Neuronal stem cell (in vitro differentiated cells): ENCODE results near the gene DKKL1.
A peak's percentile ranks its signal among the peaks of the same experiment; 100 is the strongest.

Experiments used
- DNase-seq: peaks from one replicate; pipeline ENCODE4 v3.0.0-alpha.2; 2013; ENCODE audit warnings: low spot score
- H2AFZ ChIP-seq: one replicate; pipeline ENCODE4 v1.6.1; 2013; ENCODE audit warnings: mild to moderate bottlenecking, low read length, inconsistent platforms
- H2AK5ac ChIP-seq: 2 replicates; pipeline ENCODE4 v1.6.1; 2013; ENCODE audit warnings: low read depth, mild to moderate bottlenecking, inconsistent platforms, low read length, moderate library complexity, mixed read lengths
- H2BK120ac ChIP-seq: 2 replicates; pipeline ENCODE4 v1.6.1; 2013; ENCODE audit warnings: low read depth, mild to moderate bottlenecking, inconsistent platforms, low read length, moderate library complexity, mixed read lengths
- H2BK12ac ChIP-seq: one replicate; pipeline ENCODE4 v1.6.1; 2013; ENCODE audit warnings: low read length, inconsistent platforms
- H2BK15ac ChIP-seq: 2 replicates; pipeline ENCODE4 v1.6.1; 2013; ENCODE audit warnings: mild to moderate bottlenecking, low read length, inconsistent platforms, mixed read lengths
- H2BK5ac ChIP-seq: one replicate; pipeline ENCODE4 v1.6.1; 2013; ENCODE audit warnings: inconsistent platforms, mild to moderate bottlenecking, low read length, moderate library complexity
- H3K14ac ChIP-seq: one replicate; pipeline ENCODE4 v1.6.1; 2013; ENCODE audit warnings: low read length, inconsistent platforms
- H3K18ac ChIP-seq: 2 replicates; pipeline ENCODE4 v1.6.1; 2013; ENCODE audit warnings: low read length, inconsistent platforms
- H3K23ac ChIP-seq: 2 replicates; pipeline ENCODE4 v1.6.1; 2013; ENCODE audit warnings: low read depth, mild to moderate bottlenecking, mixed read lengths, low read length, inconsistent platforms; ENCODE audit not compliant: poor library complexity
- H3K27ac ChIP-seq: replicated peaks from 3 replicates; pipeline ENCODE4 v1.5.1; 2013; ENCODE audit warnings: low read length, inconsistent platforms
- H3K27me3 ChIP-seq, 3 experiments: 2 replicates each; pipeline ENCODE4 v1.6.1; 2013; ENCODE audit warnings: low read length in 3 of 3, mild to moderate bottlenecking in 2 of 3, inconsistent platforms in 1 of 3, low read depth in 1 of 3, mixed read lengths in 1 of 3, moderate library complexity in 1 of 3; ENCODE audit not compliant: control insufficient read depth in 3 of 3, insufficient read depth in 3 of 3
- H3K36me3 ChIP-seq, 2 donors: replicated peaks in 1 of 2; 2 replicates each; pipeline ENCODE4 v1.6.1; 2013; ENCODE audit warnings: low read length in 2 of 2; ENCODE audit not compliant: control insufficient read depth in 2 of 2, insufficient read depth in 2 of 2
- H3K4ac ChIP-seq: 2 replicates; pipeline ENCODE4 v1.6.1; 2013; ENCODE audit warnings: inconsistent platforms, mild to moderate bottlenecking, low read length, moderate library complexity
- H3K4me1 ChIP-seq, 2 donors: 1 replicate in 1 of 2; 2 replicates in 1 of 2; pipeline ENCODE4 v1.6.1; 2013; ENCODE audit warnings: low read length in 2 of 2, low read depth in 1 of 2; ENCODE audit not compliant: control insufficient read depth in 2 of 2, insufficient read depth in 1 of 2
- H3K4me2 ChIP-seq: one replicate; pipeline ENCODE4 v1.6.1; 2013; ENCODE audit warnings: mild to moderate bottlenecking, low read length, inconsistent platforms; ENCODE audit not compliant: insufficient read depth, poor library complexity, severe bottlenecking
- H3K4me3 ChIP-seq, 2 donors: 2 replicates each; pipeline ENCODE4 v1.5.1; 2013; ENCODE audit warnings: low read length in 2 of 2, mild to moderate bottlenecking in 2 of 2, inconsistent platforms in 1 of 2, moderate library complexity in 1 of 2
- H3K79me1 ChIP-seq: one replicate; pipeline ENCODE4 v1.6.1; 2013; ENCODE audit warnings: low read depth, mild to moderate bottlenecking, inconsistent platforms, low read length, moderate library complexity
- H3K9ac ChIP-seq: one replicate; pipeline ENCODE4 v1.6.1; 2013; ENCODE audit warnings: mild to moderate bottlenecking, low read depth, low read length, inconsistent platforms; ENCODE audit not compliant: poor library complexity
- H3K9me3 ChIP-seq, 2 donors: replicated peaks in 1 of 2; 2 replicates each; pipeline versions ENCODE3 to v1.6.1; 2013; ENCODE audit warnings: low read length in 2 of 2, mild to moderate bottlenecking in 2 of 2, inconsistent platforms in 1 of 2, low read depth in 1 of 2, mixed read lengths in 1 of 2, moderate library complexity in 1 of 2; ENCODE audit not compliant: control insufficient read depth in 2 of 2, insufficient read depth in 1 of 2
- H4K8ac ChIP-seq: one replicate; pipeline ENCODE4 v1.6.1; 2013; ENCODE audit warnings: low read depth, mild to moderate bottlenecking, inconsistent platforms, low read length, moderate library complexity
- H4K91ac ChIP-seq: one replicate; pipeline ENCODE4 v1.6.1; 2013; ENCODE audit warnings: low read length, low read depth, mild to moderate bottlenecking, inconsistent platforms; ENCODE audit not compliant: poor library complexity
- WGBS, 2 donors: extraction: QIAGEN DNeasy Blood & Tissue Kit; methylation state at CpG; one replicate each; pipeline ENCODE4 v1.1.7; 2013; ENCODE audit warnings: missing lambda C conversion rate in 2 of 2, mixed read lengths in 1 of 2; ENCODE audit not compliant: insufficient read length in 2 of 2, insufficient replicate concordance in 1 of 2; ENCODE audit errors: extremely low coverage in 2 of 2; 5-methylcytosine and 5-hydroxymethylcytosine counted together

Gene DKKL1

DNA sequence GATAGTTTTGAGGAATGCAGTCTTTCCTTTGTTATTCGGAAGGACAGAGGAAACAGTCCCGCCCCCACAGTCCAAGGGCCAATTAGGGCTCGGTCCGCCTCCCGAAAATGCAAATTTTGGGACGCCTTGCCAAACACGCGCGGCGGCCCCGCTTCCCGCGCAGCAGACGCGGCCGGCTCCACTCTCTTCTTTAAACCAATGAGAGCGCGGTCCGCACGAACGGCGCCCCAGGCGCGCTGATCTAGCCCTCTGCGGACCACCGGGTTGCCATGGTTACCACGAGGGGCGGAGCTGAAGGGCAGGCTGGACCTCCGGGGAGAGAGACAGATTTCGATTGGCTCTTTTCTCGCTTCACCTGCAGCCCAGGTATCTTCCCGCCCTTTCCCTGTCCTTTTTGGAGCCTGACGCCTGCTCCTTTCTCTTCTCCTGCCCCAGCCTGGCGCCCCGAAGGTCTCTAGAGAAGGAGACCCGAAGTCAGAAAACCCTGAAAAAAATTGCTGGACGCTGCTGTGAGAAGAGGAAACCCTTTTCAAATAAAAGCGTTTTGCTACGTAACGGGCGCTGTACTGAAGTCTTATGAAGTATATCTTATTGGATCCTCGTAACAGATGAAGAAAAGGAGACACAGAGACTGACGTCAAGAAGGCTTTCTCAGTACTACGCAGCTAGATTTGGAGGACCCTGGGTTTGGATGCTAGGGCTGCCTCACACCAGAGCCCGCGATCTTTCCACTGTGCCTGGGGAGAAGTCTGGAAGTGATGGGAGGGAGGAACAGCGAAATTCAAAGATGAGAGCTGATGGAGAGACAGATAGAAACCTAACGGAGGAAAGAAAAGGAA is 57.6 kb downstream of the DKKL1 start:
- Histone ChIP-seq H3K9me3 (no peaks in the 10 kb centered on the region), H4K8ac (no peak overlapping the region), H3K18ac (no peak overlapping the region), H3K4me1 (peaks cover 11 to 14% of the 10 kb centered on the region in 2 donors), H3K4me2 (no peak overlapping the region), H3K4ac (no peak overlapping the region), H3K14ac (no peak overlapping the region), H2BK120ac (no peak overlapping the region), H3K4me3 (no peak overlapping the region), H3K9ac (no peak overlapping the region), H3K27ac (no peak overlapping the region), H3K36me3 (no peaks in the 10 kb centered on the region), H2BK5ac (no peak overlapping the region), H2BK15ac (no peak overlapping the region), H3K79me1 (no peaks in the 10 kb centered on the region), H3K27me3 (peaks cover 6 to 98% (median 52%) of the 10 kb centered on the region in 3 experiments), H4K91ac (no peak overlapping the region), H3K23ac (no peak overlapping the region), H2AK5ac (no peak overlapping the region), H2BK12ac (no peak overlapping the region), H2AFZ (no peak overlapping the region)
- DNase-seq, result peak; percentile 88
- WGBS, 2 donors, result no CpG with 5 or more reads among the region's 48 CpGs

- Histone ChIP-seq H2BK5ac (no peak overlapping the region), H2BK12ac (no peak overlapping the region), H3K23ac (no peak overlapping the region), H2AK5ac (no peak overlapping the region), H4K91ac (no peak overlapping the region), H3K4me2 (no peak overlapping the region), H3K14ac (no peak overlapping the region), H3K9ac (no peak overlapping the region), H3K4ac (no peak overlapping the region), H3K27me3 (peaks cover 8 to 98% (median 57%) of the 10 kb centered on the region in 3 experiments), H3K27ac (no peak overlapping the region), H3K18ac (no peak overlapping the region), H3K79me1 (no peaks in the 10 kb centered on the region), H3K36me3 (no peaks in the 10 kb centered on the region), H3K9me3 (no peaks in the 10 kb centered on the region), H3K4me1 (peaks cover 11 to 15% of the 10 kb centered on the region in 2 donors), H2BK15ac (no peak overlapping the region), H3K4me3 (no peak overlapping the region), H4K8ac (no peak overlapping the region), H2AFZ (no peak overlapping the region), H2BK120ac (no peak overlapping the region)
- WGBS, 2 donors, result no CpG with 5 or more reads among the region's 3 CpGs
- DNase-seq, result no peak
These were observed 58.2 kb downstream of the DKKL1 start for GRCh38 chr19:49421878-49422202.

- Histone ChIP-seq H4K8ac (no peak overlapping the region), H3K23ac (peak overlapping the region; percentile 58), H3K9ac (peak overlapping the region; percentile 27), H3K36me3 (no peaks in the 10 kb centered on the region), H3K4me3 (peak overlapping the region; percentile 24 to 42), H3K18ac (peak overlapping the region; percentile 93), H2AFZ (peak overlapping the region; percentile 97), H2AK5ac (no peak overlapping the region), H2BK120ac (no peak overlapping the region), H2BK5ac (no peak overlapping the region), H3K4me2 (peak overlapping the region; percentile 85), H3K14ac (no peak overlapping the region), H3K4me1 (peaks cover 11 to 15% of the 10 kb centered on the region in 2 donors), H3K4ac (no peak overlapping the region), H3K9me3 (no peaks in the 10 kb centered on the region), H3K27me3 (peaks cover 8 to 97% (median 64%) of the 10 kb centered on the region in 3 experiments), H4K91ac (peak overlapping the region; percentile 25), H2BK15ac (peak overlapping the region; percentile 75), H3K27ac (no peak overlapping the region), H2BK12ac (no peak overlapping the region), H3K79me1 (no peaks in the 10 kb centered on the region)
- no CpG with 5 or more reads among the region's 58 CpGs for WGBS, 2 donors
- DNase-seq, result peak; percentile 79
These were observed 58.9 kb downstream of the DKKL1 start for GRCh38 chr19:49422407-49423070.
